ENCODE results near the gene TCAP. TPM values are rescaled to one million over a fixed set of nuclear protein-coding genes. Genes with fewer than 3 reads are reported as not detected.

TCAP gene
- total RNA-seq, 6 experiments from 2014 or later = 0.09 to 0.51 (median 0.14) TPM

DNA sequence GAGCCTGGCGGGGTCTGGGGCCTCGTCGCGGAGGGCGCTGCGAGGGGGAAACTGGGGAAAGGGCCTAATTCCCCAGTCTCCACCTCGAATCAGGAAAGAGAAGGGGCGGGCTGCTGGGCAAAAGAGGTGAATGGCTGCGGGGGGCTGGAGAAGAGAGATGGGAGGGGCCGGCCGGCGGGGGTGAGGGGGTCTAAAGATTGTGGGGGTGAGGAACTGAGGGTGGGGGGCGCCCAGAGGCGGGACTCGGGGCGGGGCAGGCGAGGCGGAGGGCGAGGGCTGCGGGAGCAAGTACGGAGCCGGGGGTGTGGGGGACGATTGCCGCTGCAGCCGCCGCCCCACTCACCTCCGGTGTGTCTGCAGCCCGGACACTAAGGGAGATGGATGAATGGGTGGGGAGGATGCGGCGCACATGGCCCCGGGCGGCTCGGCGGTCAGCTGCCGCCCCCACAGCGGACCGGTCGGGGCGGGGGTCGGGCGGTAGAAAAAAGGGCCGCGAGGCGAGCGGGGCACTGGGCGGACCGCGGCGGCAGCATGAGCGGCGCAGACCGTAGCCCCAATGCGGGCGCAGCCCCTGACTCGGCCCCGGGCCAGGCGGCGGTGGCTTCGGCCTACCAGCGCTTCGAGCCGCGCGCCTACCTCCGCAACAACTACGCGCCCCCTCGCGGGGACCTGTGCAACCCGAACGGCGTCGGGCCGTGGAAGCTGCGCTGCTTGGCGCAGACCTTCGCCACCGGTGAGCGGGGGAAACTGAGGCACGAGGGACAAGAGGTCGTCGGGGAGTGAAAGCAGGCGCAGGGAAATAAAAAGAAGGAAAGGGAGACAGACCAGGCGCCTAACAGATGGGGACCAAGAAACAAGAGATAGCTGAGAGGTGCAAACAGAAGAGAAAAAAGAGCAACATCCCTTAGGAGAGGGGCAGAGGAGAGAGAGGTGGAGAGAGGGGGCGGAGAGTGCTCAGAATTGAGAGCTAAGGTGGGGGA lies 3.1 kb downstream of the TCAP start, which contains the start of gene PNMT:
PNMT (plus strand) TSS at position 509 of the 980 bp plus-strand sequence; CDS start at position 532, 23 bp downstream.
- DNase-seq = no peak
- Mint-ChIP-seq H3K9me3 (no peaks in the 10 kb centered on the region), H3K27ac (no peak within 1 kb of the TSS), H3K4me1 (ENCODE audit: low read depth) (peaks cover 18% of the 10 kb centered on the region), H3K4me3 (0 out of 2 replicates have a peak within 1 kb of the TSS, but pooled peaks have one; percentile 9), H3K27me3 (ENCODE audit: insufficient read depth) (peaks cover 47% of the 10 kb centered on the region), H3K36me3 (ENCODE audit: low read depth) (no peaks in the 10 kb centered on the region)
- TF ChIP-seq, protein P1, sequence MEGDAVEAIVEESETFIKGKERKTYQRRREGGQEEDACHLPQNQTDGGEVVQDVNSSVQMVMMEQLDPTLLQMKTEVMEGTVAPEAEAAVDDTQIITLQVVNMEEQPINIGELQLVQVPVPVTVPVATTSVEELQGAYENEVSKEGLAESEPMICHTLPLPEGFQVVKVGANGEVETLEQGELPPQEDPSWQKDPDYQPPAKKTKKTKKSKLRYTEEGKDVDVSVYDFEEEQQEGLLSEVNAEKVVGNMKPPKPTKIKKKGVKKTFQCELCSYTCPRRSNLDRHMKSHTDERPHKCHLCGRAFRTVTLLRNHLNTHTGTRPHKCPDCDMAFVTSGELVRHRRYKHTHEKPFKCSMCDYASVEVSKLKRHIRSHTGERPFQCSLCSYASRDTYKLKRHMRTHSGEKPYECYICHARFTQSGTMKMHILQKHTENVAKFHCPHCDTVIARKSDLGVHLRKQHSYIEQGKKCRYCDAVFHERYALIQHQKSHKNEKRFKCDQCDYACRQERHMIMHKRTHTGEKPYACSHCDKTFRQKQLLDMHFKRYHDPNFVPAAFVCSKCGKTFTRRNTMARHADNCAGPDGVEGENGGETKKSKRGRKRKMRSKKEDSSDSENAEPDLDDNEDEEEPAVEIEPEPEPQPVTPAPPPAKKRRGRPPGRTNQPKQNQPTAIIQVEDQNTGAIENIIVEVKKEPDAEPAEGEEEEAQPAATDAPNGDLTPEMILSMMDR (IDR thresholded peaks at IDR 0.05) = peak; percentile 78

- TF ChIP-seq, protein P1 (IDR thresholded peaks at IDR 0.05) = no peak
- Mint-ChIP-seq H3K27me3 (ENCODE audit: insufficient read depth) (peaks cover 43% of the 10 kb centered on the region), H3K4me3 (no peak overlapping the region), H3K9me3 (no peaks in the 10 kb centered on the region), H3K36me3 (ENCODE audit: low read depth) (no peaks in the 10 kb centered on the region), H3K4me1 (ENCODE audit: low read depth) (peaks cover 12% of the 10 kb centered on the region), H3K27ac (no peak overlapping the region)
- no peak for DNase-seq
These were observed 5.0 kb downstream of the TCAP start for GRCh38 chr17:39669897-39670735.

DNA sequence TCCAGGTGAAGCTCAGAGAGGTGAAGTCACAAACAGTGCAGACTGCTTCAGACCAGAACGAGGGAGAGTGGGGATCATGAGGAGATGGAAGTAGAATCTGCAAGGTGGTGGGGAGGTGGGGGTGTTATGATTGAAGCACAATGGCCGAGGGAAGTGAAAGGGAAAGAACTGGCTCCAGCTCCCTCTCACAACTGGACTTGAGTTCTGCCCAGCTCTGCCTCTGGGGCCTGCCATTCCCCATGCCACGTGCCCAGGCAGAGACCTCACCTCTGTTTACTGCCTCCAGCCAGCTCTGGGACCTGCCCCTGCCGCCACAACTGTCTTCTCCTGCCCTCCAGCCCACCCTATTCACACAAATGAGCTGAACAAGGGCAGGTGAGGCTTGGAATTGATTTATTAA lies 5.6 kb downstream of the TCAP start:
- Mint-ChIP-seq H3K9me3 (no peaks in the 10 kb centered on the region), H3K36me3 (ENCODE audit: low read depth) (no peaks in the 10 kb centered on the region), H3K27me3 (ENCODE audit: insufficient read depth) (peaks cover 40% of the 10 kb centered on the region), H3K27ac (no peak overlapping the region), H3K4me1 (ENCODE audit: low read depth) (peaks cover 12% of the 10 kb centered on the region), H3K4me3 (no peak overlapping the region)
- TF ChIP-seq, protein P1 (IDR thresholded peaks at IDR 0.05) = no peak
- no peak for DNase-seq

DNA sequence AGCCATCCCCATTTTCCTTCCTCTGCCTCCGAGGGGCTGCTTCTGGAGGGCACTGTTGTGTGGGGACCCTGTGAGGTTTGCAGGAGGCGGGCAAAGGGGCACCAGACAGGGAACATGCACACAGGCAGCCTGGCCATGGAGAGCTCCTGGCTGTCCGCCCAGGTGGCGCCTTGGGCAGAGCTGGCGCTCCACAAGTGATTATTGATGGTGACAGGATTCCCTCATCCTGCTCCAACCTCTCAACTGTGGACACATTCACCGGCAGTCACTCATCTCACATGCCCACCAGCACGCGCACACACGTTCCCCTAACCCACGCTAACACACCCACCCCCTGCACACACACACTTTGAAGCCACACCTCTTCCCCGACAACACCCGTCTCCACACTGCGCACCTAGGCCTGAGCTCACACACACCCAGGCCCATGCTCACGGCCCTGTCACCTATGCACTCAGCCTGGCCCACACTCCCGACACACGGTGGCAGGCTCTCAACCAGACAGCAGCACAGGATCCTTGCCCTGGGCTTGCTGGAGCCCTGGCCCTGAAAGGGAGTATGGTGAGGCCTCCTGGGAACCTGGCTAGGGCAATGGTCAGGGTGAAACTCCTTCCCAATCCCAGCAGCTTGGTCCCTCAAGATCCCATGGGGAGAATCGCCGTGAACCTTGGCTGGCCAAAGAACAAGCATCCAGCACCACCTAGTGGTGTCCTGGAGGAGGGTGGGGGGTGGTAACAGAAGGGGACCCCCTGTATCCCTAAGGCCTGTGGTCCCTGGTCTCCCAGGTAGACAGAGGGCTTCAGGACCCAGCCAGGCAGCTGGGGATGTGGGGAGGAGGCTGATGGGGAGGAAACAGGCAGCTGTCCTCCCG lies 6.7 kb downstream of the TCAP start:
- H3K27ac Mint-ChIP-seq = no peak overlapping the region
- TF ChIP-seq, protein P1 (IDR thresholded peaks at IDR 0.05) = peak; percentile 78
- H3K9me3 Mint-ChIP-seq = no peaks in the 10 kb centered on the region
- peak; percentile 11 for DNase-seq
- peaks cover 30% of the 10 kb centered on the region for H3K27me3 Mint-ChIP-seq (ENCODE audit: insufficient read depth)
- no peak overlapping the region for H3K4me3 Mint-ChIP-seq
- H3K36me3 Mint-ChIP-seq (ENCODE audit: low read depth) = no peaks in the 10 kb centered on the region
- peaks cover 8% of the 10 kb centered on the region for H3K4me1 Mint-ChIP-seq (ENCODE audit: low read depth)
